GM12801 (cell line): Measurements from ENCODE around the gene PDHX.

Experiments
- TF ChIP-seq, protein P1 (sequence below): IDR thresholded peaks from one replicate; pipeline ENCODE4 v1.5.1; 2011; ENCODE audit warnings: control low read depth; ENCODE audit not compliant: insufficient read length; ENCODE audit errors: extremely low read depth

The PDHX gene

DNA sequence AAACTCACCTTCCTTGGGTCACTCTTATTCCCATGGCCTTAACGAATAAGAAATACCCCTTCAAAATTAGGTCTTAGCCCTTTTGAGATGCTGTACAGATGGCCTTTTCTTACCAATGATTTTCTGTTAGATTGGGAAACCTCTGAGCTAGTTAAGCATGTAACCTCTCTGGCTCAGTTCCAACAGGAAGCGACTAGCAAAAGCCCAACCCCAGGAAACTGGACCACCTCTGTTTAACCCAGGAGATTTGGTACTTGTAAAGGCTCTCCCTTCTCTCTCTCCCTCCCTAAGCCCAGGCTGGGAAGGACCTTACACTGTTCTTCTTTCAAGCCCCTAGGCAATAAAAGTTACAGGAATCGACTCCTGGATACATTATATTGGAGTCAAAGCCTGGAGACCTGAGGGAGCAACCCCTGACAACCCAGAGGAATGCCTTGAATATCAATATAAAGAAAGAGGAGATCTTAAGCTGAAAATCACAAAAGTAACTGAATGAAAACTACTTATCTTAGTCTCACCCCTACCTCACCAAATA is 11.9 kb upstream of the PDHX start:
- TF ChIP-seq, protein P1, sequence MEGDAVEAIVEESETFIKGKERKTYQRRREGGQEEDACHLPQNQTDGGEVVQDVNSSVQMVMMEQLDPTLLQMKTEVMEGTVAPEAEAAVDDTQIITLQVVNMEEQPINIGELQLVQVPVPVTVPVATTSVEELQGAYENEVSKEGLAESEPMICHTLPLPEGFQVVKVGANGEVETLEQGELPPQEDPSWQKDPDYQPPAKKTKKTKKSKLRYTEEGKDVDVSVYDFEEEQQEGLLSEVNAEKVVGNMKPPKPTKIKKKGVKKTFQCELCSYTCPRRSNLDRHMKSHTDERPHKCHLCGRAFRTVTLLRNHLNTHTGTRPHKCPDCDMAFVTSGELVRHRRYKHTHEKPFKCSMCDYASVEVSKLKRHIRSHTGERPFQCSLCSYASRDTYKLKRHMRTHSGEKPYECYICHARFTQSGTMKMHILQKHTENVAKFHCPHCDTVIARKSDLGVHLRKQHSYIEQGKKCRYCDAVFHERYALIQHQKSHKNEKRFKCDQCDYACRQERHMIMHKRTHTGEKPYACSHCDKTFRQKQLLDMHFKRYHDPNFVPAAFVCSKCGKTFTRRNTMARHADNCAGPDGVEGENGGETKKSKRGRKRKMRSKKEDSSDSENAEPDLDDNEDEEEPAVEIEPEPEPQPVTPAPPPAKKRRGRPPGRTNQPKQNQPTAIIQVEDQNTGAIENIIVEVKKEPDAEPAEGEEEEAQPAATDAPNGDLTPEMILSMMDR: no peak

DNA sequence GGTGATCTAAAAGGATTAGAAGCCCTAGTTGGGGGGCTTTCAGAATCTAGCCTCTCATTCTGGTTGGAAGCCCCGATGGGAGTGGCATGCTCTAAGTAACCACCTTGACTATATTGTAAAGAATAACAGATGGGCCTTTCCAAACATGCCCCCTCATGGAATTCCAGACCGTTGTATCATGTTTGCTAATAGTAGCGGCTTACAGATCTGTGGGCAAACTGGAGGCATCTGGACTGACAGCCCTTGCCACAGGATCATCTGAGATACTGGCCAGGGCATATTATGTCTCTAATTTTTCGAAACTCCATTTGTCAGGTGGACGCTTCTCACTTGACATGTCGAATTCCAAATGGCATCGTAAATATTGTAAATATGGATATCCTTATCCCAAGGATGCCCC is 10.8 kb upstream of the PDHX start:
- TF ChIP-seq, protein P1: no peak

DNA sequence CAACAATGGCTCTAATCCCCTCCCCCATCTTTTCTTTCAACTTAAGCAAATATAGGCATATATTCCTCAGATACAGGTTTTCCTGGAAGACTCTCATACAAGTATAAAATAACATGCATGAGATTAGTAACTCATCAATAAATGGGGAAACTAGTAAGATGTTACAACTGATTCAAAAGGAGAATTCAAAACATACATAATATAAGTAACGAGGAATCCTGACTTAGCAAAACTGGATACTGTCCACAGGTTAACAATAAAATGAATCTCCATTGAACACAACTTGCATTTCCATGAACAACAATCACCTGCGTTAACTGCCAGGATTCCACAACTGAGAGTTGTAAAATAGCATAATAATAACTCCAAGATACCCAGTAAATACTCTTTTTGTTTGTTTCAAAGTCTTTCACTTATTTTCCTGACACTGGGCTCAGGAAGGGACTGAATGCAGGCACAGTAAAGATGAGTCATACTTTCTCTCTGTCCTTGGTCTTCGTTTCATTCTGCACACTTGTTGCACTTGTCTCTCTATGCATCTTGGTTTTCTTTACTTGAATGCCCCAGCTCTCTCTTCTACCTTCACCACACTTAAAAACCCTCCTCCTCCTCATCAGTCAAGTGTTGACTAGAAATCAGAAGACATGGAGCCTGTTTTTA is 8.4 kb upstream of the PDHX start:
- TF ChIP-seq, protein P1: no peak

- TF ChIP-seq, protein P1: no peak
These were observed 7.0 kb upstream of the PDHX start for GRCh38 chr11:34909415-34909814.

GRCh38 chr11:34909955-34910354 is 6.5 kb upstream of the PDHX start:
- TF ChIP-seq, protein P1: no peak

- TF ChIP-seq, protein P1: no peak
These were observed 5.6 kb upstream of the PDHX start for GRCh38 chr11:34910817-34911216.

DNA sequence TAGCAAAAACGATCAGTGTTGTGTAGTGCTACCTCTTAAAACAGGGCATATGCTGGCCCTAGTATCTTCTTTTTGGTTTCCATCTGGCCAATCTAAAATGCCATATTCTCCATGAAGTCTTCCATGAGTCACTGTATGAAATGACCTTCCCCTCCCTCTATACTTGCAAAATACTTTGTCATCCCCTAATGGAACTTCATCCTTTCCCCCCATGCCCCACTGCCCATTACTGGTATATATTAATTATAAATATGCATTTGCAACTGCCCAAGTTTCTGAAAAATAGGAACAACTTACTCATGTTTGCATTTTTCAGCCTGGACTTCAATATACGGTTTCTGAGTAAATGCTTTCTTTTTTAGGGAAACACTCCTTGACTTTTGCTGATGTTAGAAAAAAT is 4.7 kb upstream of the PDHX start:
- TF ChIP-seq, protein P1: no peak
